ENCODE data around the gene AKAP6.
"Not testable (repeated sequence)": the region's sequence is repeated elsewhere in the genome, so short reads cannot be mapped to it uniquely, and the experiment has no call there.

The AKAP6 gene

DNA sequence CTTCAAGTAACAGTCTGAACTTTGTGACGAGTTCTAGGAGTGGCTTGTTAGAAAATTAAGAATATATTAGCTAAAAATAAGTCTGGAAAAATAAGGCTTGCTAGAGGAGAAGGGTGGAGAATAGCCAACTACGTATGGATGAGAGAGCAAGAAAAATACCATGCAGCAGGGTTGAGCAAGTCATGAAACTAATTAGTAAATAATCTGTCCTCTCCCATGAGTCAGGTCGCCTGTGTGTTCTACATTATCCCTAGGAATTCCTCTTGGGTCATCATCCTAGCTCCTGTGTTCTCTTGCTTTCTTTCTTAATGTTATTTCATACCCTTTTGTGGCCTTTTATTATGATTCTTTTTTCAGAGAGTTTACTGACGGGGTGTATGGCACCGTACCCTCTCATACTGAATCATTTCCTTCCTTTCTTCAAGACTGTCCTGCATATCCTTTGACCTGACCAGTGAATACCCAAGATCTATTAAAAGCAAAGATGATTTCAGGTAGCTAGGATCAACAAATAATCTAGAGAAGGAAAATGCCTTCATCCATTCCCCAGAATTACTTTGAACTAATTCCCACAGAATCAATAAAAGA lies 432.4 kb downstream of the AKAP6 start:
- DNase-seq (ENCODE audit: low read depth): no peak

DNA sequence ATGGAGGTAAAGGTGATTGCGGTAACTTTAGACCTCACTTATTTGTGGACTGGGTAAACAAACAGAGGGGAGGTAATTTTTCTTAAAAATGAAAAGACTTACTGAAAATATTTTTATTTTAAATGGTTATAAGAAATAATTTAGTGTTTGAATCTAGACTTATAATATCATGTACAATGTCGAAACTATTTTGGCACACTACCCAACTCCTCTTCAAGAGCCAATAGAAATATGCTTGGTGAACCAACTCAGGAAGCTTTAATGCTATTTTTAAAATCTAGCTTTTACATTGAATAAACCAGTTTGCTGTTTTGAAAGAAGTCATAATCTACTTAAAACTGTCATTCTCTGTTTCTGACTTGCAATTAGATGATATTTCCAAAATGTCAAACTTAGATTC lies 433.8 kb downstream of the AKAP6 start:
- no peak for DNase-seq (ENCODE audit: low read depth)

DNA sequence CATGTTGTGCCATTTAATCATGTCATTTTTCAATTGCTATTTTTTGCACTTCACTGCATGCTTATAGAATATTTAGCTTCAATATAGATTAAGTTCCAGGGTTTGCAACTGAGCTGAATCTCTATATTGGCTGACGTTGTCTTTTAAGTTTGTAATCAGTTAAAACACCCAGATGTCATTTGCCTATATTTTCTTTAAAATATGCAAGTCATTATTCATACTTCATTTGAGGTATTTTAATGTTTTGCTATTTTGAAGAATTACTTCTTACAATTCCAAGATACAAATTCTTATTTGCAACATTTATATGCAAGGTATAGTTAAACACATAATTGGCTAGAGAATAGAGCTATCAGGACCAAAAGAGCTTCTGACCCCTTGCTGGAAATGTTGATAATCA lies 434.6 kb downstream of the AKAP6 start:
- DNase-seq (ENCODE audit: low read depth): no peak

DNA sequence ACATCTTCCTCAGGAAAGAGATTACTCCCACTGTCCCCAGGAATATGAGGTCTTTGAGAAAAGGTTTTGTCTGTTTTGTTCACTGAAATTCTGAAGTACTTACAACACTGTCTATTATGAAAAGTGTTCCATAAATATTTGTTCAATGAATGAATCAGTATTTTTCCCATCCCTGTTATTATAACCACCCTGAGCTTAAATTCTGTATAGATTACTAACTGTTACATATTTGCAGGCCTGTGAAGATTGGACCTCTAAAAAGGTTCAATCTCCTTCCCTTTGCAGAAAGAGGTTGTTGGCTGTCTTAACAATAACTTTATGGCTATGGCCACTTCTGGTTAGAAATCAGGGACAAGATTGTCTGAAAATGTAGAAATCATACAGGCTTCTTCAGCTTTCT lies 435.0 kb downstream of the AKAP6 start:
- DNase-seq (ENCODE audit: low read depth): no peak

DNA sequence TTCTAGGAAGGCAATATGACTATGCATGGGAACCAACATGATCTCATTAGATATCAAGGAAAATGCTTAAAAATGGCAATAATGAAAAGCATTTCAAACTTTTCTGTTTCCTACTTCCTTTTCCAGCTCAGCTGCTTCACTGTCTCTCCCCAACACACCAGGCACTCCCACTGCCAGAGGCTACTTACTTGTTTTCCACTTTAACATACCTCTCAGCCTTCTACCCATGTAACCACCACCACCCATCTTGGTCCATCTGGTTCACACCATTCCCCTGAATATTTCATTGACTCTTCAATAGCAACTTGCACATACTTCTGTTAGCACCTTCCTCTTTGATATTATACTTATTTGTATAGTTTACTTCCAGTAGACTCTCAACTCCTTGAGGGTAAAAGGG lies 441.3 kb downstream of the AKAP6 start:
- DNase-seq (ENCODE audit: low read depth): no peak

DNA sequence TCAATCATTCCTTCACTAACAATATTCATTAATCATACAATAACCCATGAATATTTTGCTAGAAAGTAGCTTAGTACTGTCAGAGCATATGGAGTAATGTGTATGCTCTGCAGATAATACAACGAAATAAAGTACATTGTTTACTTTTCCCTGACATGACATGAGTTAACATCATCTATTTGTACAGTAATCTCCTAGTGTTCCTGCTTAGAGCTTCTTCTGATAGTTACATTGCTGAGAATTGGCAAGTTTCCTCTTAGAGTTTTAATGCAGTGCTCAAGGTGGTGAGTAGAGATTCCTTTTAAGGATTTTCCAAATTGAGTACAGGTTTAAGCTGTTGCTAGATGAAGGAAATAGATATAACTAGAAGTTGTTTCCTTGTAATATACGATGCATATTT lies 445.1 kb downstream of the AKAP6 start:
- DNase-seq (ENCODE audit: low read depth): no peak

DNA sequence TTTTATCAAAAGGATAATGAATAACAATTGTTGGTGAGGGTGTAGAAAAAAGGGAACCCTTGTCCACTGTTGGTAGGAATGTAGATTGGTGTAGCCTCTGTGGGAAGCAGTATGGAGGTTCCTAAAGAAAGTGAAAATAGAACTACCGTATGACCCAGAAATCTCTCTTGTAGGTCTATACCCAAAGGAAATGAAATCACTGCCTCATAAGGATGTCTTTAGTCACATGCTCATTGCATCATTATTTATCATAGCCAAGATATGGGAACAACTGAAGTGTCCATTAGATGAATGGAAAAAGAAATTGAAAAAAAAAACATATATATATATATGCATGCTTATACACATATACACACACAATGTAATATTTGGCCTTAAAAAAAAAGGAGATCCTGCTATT lies 450.7 kb downstream of the AKAP6 start:
- DNase-seq (ENCODE audit: low read depth): no peak

DNA sequence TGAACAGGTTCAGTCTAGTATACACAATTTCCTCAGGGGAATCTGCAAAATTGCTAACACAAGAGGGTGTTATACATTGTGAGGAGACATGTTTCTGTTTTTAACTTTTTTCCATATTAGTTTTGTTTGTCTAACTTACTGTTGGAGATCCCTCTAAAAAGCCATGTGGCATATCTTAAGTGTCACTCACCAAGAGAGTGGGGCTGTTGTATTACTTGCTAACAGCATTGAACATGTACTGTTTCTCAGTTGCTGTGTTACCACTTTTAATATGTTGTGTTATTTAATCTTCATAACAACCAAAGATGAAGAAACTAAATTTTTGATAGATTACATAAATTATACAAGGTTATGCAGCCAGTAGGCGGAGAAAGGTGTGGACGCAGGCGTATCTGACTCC lies 455.3 kb downstream of the AKAP6 start:
- no peak for DNase-seq (ENCODE audit: low read depth)

DNA sequence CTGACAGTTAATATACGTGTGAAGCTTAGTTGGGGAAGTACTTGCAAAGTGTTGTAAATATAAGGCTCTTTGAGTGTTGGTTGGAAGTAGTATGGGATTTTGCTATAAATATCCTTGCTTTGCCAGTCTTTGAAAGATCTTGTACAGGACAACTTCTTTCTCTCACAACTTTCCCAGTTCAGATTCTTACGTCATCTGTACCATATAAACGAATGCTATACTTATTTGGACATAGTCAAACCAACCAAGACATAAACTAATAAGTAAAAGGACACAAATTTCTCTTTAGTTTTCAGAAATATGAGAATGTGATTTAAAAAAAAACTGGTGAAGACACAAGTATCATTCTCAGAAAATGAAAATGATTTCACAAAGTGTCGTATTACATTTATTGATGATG lies 456.5 kb downstream of the AKAP6 start:
- no peak for DNase-seq (ENCODE audit: low read depth)

DNA sequence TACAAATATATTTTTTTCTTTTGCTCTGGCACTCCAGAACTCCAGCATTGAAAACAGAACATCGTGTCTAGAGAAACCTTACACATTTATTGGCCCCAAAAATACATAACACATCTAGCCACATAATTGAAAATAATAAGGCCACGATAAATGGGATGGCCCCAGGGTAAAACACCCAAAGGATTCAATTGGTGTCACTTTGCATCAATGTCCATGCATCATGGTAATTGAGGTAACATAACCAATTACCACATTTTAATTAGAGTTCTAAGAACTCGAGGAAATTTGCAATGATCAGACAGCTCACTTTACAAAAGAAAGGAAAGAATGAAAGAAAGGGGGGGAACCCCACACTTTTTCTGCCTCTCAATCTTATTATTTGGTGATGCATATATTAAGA lies 457.8 kb downstream of the AKAP6 start:
- DNase-seq (ENCODE audit: low read depth): no peak

DNA sequence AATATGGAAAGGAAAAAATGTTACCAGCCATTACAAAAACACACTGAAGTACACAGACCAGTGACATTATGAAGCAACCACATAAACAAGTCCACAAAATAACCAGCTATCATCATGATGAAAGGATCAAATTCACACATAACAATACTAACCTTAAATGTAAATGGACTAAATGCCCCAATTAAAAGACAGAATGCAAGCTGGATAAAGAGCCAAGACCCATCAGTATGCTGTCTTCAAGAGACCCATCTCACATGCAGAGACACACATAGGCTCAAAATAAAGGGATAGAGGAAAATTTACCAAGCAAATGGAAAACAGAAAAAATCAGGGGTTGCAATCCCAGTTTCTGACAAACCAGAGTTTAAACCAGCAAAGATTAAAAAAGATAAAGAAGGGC lies 463.9 kb downstream of the AKAP6 start:
- not testable (repeated sequence) for DNase-seq (ENCODE audit: low read depth)

DNA sequence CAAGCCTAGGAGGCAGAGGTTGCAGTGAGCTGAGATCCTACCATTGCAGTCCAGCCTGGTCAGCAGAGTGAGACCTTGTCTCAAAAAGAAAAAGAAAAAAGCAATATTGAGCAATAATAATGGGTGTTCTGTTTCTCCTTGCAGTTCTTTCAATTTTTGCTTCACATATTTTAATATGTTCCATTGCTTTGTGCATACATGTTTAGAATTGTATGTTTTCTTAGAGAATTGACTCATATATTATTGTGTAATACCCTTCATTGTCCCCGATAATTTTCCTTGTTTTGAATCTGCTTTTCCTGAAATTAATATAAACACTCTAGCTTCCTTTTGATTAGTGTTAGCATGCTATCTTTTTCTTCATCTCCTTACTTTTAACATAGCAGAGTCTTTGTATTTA lies 471.2 kb downstream of the AKAP6 start:
- no peak for DNase-seq (ENCODE audit: low read depth)

DNA sequence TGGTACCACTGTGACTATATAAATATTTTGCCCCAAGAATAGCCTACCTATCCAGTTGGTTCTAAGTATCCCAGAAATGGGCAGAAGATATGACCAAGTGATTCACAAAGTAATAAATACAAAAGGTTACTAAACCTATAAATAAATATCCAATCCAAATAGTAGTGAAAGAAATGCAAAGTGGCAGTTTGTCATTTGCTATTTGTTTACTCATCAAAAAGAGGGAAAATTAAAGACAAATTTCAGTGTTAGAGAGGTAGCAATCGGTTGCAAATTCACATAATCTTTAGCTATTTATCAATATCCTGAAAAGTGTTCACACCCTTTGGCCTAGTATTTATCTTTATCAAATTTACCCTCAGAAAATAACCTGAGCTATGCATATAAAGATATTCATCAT lies 473.2 kb downstream of the AKAP6 start:
- DNase-seq (ENCODE audit: low read depth): no peak

DNA sequence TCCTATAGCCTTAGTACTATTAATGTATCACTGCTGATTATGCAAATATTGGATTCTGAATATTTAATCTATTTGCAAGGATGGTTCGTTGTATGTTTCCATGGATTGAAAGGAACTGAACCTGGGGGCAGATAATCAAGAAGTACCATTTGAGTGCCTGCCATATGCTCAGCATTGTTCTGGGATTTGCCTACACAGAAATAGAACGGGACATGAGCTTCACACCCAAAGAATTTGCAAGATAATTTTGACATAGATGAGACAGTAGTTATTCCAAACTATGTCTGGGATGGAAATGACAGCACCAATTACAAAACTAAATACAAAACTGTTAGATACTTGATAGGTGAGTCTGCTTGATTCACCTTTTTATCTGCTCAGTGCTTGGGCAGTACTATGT lies 476.9 kb downstream of the AKAP6 start:
- no peak for DNase-seq (ENCODE audit: low read depth)

DNA sequence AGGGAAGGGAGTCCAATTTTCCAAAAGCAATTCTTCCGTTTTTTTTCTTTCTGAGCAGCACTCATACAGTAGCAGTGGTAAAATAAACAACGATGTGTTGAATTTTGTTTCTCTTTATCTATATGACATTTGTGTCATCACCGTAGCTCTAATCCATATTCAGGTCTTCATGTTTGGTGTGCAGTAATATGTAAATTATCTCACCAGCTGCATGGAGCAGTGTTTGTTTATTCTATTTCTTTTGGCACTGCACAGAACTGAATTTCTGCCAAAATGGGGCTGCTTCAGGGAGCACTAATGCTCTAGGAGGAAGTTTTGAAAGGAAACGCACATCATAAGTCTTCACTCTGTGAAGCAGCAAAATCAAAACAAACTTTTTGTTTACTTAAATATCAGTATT lies 479.5 kb downstream of the AKAP6 start:
- DNase-seq (ENCODE audit: low read depth): no peak

DNA sequence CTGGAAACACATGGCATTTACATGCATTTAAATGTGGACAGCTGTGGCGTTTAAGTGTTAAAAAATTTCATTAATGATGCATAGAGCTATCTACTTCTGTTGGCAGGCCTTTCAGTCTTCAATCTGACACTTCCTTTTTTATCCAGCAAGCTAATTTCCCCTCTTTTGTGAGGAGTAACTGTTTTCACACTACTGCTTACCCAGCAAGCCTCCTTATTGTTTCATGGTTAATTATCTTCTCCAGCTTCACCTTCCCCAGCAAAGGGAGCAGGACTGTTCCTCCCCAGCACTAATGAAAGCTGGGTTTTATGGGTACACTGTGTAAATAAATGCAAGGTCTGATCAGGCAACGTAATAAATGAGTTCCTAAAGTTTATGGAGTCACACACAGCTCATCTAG lies 480.2 kb downstream of the AKAP6 start:
- DNase-seq (ENCODE audit: low read depth): no peak

DNA sequence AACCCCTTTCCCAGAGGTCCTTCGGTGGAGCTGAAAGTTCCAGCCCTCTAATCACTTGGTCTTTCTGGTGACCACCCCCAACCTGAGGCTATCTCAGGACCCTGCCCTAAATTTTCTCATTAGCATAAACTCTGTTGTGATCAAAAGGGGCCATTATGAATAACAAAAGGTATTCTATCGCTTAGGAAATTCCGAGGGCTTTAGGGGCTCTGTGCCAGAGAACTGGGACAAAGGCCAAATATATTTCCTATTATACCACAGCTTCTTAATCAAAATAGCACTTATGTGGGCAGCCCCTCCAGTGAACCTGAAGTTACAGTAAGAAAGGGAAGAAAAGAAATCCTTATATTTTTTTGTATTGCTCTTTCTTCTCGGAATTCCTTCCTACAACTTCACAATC lies 484.3 kb downstream of the AKAP6 start:
- no peak for DNase-seq (ENCODE audit: low read depth)

DNA sequence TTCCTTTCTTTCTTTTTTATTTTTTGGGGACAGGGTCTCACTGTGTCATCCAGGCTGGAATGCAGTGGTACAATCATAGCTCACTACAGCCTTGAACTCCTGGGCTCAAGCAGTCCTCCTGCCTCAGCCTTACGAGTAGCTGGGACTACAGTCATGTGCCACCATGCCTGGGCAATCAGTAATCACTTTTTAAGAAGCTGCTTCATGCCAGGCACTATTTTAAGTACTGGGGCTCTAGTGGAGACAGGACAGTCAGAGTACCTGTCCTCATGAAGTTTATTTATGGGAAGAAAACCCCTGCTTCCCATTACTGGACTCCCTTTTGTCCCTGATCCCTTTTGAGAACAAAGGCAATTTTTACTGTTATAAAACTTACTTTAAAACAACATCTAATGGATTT lies 485.6 kb downstream of the AKAP6 start:
- DNase-seq (ENCODE audit: low read depth): no peak

DNA sequence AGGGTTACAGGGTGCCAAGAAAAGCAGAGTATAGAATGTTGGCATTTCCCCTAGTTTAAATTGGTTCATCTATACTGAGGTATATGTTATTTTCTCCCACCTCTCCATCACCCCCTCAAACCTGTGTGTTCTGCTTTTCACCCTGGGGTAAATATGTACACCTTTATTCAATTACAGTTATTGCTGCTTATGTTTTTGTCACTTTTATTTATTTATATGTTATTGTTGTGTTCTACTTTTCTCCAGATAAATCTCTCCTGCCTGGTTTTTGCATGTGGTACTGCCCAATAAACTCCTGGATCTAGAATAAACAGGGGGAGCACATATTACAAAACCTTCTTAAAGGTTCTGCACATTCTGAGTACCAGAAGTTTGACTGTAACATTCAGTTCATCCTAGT lies 487.5 kb downstream of the AKAP6 start:
- DNase-seq (ENCODE audit: low read depth): no peak

DNA sequence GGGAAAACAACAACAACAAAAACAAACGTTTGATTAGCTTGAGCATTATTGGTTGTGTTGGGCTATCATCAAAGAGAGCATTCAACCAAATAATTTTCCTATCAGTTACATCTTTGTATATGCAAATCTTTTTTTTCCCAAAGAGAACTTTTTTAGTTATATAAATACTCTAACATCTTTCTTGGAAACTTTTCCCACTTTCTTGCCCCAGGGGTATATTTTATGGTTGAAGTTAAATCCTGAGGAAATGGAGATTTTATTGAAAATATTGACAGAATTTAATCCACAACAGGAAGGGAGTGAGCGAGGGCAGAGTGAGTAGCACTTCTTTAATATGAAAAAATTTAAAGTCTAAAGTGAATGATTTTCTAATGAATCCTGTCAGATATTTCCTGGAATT lies 488.7 kb downstream of the AKAP6 start:
- DNase-seq (ENCODE audit: low read depth): no peak

DNA sequence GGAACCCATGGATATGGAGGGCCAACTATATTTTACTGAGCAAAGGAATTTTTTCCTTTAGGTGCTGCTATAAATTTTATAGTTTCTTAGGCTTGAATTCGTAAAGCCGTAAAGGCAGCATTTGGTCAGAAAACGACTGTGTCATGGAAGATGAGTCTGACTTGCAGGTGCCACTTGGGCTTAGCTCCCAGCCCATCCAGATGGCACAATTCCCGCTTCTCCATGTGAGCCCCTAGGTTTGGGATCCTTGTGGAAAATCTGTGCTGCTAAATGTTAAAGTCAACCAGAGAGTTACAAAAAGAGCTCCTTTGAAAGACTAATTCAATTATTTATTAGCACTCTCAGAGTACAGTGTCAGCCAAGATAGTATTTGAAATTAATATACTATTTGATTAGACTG lies 489.5 kb downstream of the AKAP6 start:
- DNase-seq (ENCODE audit: low read depth): no peak

DNA sequence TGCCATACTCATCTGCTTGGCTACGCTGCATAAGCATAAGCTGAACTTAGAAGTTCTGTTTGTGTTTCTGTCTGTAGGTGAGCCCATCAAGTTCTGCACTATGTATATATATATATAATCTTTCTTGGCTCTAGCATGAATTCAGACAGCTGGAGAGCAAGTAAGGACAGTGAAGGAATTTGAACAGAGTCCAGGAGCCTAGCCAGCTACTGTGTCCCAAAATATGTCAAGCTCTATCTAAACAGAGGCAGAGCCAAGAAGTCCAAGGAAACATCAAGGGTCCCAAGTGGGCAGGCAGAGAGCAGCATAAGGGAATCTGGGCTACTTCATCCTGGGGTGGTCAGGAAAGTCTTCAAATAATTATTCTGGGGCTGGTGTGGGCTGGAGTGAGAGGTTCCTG lies 491.1 kb downstream of the AKAP6 start:
- no peak for DNase-seq (ENCODE audit: low read depth)

DNA sequence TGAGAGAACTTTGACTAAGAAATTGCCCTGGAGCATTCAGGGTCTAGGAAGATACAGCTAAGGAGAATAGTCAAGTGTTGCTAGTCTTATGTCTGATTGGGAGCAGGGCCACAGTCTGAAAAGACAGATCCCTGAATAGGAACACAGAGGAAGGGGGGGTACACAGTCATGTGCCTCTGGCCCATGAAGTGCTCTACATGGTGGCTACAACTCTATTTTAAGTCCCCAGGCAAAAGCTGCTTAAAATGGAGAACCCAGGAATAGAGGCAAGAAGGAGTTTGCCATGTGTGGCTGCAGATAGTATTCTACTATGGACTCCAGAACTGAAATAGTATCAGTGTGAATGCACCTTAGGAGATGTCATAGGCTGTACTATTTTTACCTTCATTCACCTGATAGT lies 491.6 kb downstream of the AKAP6 start:
- no peak for DNase-seq (ENCODE audit: low read depth)

DNA sequence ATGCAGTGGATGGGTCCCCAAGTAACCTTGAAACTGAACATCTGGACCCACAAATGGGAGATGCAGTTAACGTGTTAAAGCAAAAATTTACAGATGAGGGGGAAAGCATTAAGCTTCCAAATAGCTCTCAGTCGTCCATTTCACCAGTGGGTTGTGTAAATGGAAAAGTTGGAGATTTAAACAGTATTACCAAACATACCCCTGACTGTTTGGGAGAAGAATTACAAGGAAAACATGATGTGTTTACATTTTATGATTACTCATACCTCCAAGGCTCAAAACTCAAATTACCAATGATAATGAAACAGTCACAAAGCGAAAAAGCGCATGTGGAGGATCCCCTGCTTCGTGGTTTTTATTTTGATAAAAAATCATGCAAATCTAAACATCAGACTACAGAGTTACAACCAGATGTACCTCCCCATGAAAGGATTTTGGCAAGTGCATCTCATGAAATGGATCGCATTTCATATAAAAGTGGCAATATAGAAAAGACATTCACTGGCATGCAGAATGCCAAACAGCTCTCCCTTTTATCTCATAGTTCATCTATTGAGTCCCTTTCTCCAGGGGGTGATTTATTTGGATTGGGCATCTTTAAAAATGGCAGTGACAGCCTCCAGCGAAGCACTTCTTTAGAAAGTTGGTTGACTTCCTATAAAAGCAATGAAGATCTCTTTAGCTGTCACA lies 493.0 kb downstream of the AKAP6 start:
- no peak for DNase-seq (ENCODE audit: low read depth)
